ENCODE measurements around the gene HOXA10. TPM values are rescaled to one million over a fixed set of nuclear protein-coding genes. Genes with fewer than 3 reads are reported as not detected.

The HOXA10 gene
- total RNA-seq, 1 experiment from 2014 or later: not detected

- Histone ChIP-seq H3K18ac (ENCODE audit: insufficient read length, low read depth, low read length) (no peak overlapping the region), H4K5ac (ENCODE audit: insufficient read length, low read depth, low read length) (no peak overlapping the region), H2AK5ac (ENCODE audit: insufficient read length, low read length) (no peak overlapping the region), H3K23me2 (ENCODE audit: insufficient read length, low read depth, low read length, poor library complexity, severe bottlenecking) (no peaks in the 10 kb centered on the region), H3K4me1 (ENCODE audit: insufficient read depth, low read length) (no peaks in the 10 kb centered on the region), H3K9me3 (ENCODE audit: control insufficient read depth, low read depth, low read length) (no peaks in the 10 kb centered on the region), H4K8ac (replicated peaks; ENCODE audit: insufficient read length, low read depth, low read length) (no peak overlapping the region), H3K4ac (ENCODE audit: low read depth, low read length) (no peak overlapping the region), H2BK20ac (ENCODE audit: low read depth, low read length, poor library complexity, severe bottlenecking) (no peak overlapping the region), H2BK15ac (ENCODE audit: low read depth, low read length) (no peak overlapping the region), H3K23ac (ENCODE audit: insufficient read length, low read depth, low read length) (no peak overlapping the region), H3K27ac (ENCODE audit: insufficient read length, low read depth, low read length) (no peak overlapping the region), H3K56ac (ENCODE audit: insufficient read length, low read depth, low read length) (no peak overlapping the region), H3K79me2 (ENCODE audit: insufficient read depth, low read length) (no peaks in the 10 kb centered on the region), H4K20me1 (ENCODE audit: control insufficient read depth, insufficient read depth, insufficient read length) (no peaks in the 10 kb centered on the region), H2BK5ac (ENCODE audit: insufficient read length, low read length) (no peak overlapping the region), H3K4me2 (ENCODE audit: insufficient read depth, insufficient read length, low read length) (no peak overlapping the region), H3K9ac (ENCODE audit: extremely low read depth, insufficient read length, low read length) (no peak overlapping the region), H2BK12ac (ENCODE audit: insufficient read length, low read depth, low read length) (no peak overlapping the region), H3K79me1 (ENCODE audit: insufficient read depth, low read depth, low read length, poor library complexity, severe bottlenecking) (no peaks in the 10 kb centered on the region), H2BK120ac (ENCODE audit: low read depth, low read length, poor library complexity, severe bottlenecking) (no peak overlapping the region), H3K14ac (ENCODE audit: insufficient read depth, low read length) (no peak overlapping the region), H3T11ph (ENCODE audit: low read length) (no peak overlapping the region), H4K91ac (ENCODE audit: insufficient read length, low read depth, low read length) (no peak overlapping the region), H2AFZ (ENCODE audit: low read length) (no peak overlapping the region), H3K27me3 (ENCODE audit: insufficient read depth, low read length) (peaks cover 97% of the 10 kb centered on the region)
- peaks cover 0 to 6% of the 10 kb centered on the region in 2 experiments; a peak in 2 of 4 replicates for H3K4me1 Mint-ChIP-seq
- WGBS (ENCODE audit: extremely low coverage, insufficient read length, low lambda C conversion rate): no CpG with 5 or more reads among the region's 11 CpGs
- no peak overlapping the region for H3K27ac Mint-ChIP-seq
- peaks cover 98% of the 10 kb centered on the region for H3K27me3 Mint-ChIP-seq (ENCODE audit: low read depth)
- H3K4me3 Mint-ChIP-seq: no peak overlapping the region
- H3K36me3 Mint-ChIP-seq (ENCODE audit: insufficient read depth in 1 of 3, low read depth in 3 of 3): no peaks in the 10 kb centered on the region; a peak in 1 of 7 replicates
- peaks cover 6 to 25% of the 10 kb centered on the region in 2 experiments for H3K9me3 Mint-ChIP-seq
- TF ChIP-seq, protein P1, sequence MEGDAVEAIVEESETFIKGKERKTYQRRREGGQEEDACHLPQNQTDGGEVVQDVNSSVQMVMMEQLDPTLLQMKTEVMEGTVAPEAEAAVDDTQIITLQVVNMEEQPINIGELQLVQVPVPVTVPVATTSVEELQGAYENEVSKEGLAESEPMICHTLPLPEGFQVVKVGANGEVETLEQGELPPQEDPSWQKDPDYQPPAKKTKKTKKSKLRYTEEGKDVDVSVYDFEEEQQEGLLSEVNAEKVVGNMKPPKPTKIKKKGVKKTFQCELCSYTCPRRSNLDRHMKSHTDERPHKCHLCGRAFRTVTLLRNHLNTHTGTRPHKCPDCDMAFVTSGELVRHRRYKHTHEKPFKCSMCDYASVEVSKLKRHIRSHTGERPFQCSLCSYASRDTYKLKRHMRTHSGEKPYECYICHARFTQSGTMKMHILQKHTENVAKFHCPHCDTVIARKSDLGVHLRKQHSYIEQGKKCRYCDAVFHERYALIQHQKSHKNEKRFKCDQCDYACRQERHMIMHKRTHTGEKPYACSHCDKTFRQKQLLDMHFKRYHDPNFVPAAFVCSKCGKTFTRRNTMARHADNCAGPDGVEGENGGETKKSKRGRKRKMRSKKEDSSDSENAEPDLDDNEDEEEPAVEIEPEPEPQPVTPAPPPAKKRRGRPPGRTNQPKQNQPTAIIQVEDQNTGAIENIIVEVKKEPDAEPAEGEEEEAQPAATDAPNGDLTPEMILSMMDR (conservative IDR thresholded peaks at IDR 0.05): no peak
- DNase-seq: no peak
These were observed 3.4 kb downstream of the HOXA10 start for GRCh38 chr7:27170426-27171324.
